Measurements from ENCODE around the gene OXGR1.
A peak's percentile ranks its signal among the peaks of the same experiment; 100 is the strongest.
"Not testable (repeated sequence)": the region's sequence is repeated elsewhere in the genome, so short reads cannot be mapped to it uniquely, and the experiment has no call there.

OXGR1 gene
- total RNA-seq: 0 reads per million in 9 experiments

DNA sequence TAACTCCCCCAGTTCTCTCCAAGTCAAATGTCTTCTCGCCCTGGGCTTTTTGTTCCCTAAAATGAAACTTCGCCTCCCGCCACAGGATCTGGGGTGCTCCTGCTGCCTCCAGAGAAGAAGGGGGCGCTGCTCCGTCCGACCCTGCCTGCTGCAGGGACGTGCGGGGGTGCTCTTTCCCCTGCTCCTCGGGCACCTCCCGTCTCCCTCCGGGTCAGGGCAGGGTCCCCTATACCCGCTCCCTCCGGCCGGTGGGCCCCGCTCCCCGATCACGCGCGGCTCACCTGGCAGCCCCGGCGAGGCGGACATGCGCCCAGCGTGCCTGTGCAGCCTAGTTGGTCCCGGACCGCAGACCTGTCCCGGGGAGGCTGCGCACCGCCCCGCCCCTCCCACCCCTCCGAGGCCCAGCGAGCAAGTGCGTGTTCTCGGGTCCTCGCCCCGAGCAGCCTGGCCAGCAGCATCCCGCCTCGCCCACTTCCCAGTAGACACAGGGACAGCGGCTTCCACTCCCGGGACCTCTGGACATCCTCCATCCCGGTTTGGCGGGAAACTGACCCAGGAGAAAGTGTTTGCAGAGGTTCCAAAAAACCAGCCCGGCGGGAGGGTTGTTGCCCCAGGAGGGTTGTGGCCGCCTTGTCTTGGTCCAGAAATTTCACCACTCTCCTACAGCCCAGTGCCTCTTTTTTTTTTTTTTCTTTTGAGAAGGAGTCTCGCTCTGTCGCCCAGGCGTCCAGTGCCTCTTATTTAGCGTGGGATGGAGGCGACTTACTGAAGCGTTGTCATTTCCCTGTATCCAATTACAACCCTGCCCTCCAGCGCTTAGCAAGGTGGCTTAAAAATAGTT lies at the start of gene OXGR1:
Gene OXGR1, minus strand, starts transcription at position 460 of the 841 bp plus-strand sequence. CDS start 6,717 bp downstream, outside the sequence.
- no peak within 1 kb of the TSS for H3K27ac Mint-ChIP-seq
- H3K27me3 Mint-ChIP-seq: peaks cover 36 to 57% of the 10 kb centered on the region in 2 donors
- no peak for DNase-seq
- H3K36me3 Mint-ChIP-seq (ENCODE audit: insufficient read depth): no peaks in the 10 kb centered on the region
- H3K4me1 Mint-ChIP-seq (ENCODE audit: low read depth in 2 of 2): no peaks in the 10 kb centered on the region
- no peak for ATAC-seq (replicated peaks)
- H3K4me3 Mint-ChIP-seq: peak within 1 kb of the TSS in 1 of 2 donors; percentile 37
- peaks cover 0 to 4% of the 10 kb centered on the region in 2 donors for H3K9me3 Mint-ChIP-seq

DNA sequence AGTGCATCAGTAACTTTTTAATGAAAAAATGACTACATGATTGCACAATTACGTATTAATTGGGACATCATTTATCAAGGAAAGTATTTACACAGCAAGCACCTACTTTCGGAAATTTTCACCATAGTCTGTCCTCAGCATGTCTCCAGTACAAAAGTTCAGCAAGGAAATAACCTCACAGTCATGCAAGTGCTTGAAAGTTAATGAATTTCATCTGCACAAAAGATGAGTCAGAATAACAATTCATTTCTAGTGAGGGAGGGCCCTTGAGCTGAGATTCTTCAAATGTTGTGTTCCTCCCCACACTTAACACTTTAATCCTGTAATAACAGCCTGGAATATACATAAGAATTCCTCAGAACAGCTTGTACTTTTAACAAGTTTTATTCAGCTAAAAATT lies 49.0 kb upstream of the OXGR1 start:
- no peaks in the 10 kb centered on the region for H3K4me1 Mint-ChIP-seq (ENCODE audit: low read depth in 2 of 2)
- peaks cover 8 to 32% of the 10 kb centered on the region in 2 donors for H3K27me3 Mint-ChIP-seq
- no peak for ATAC-seq (replicated peaks)
- DNase-seq: no peak
- H3K4me3 Mint-ChIP-seq: no peak overlapping the region
- no peaks in the 10 kb centered on the region for H3K9me3 Mint-ChIP-seq
- no peaks in the 10 kb centered on the region for H3K36me3 Mint-ChIP-seq (ENCODE audit: insufficient read depth)
- H3K27ac Mint-ChIP-seq: no peak overlapping the region

DNA sequence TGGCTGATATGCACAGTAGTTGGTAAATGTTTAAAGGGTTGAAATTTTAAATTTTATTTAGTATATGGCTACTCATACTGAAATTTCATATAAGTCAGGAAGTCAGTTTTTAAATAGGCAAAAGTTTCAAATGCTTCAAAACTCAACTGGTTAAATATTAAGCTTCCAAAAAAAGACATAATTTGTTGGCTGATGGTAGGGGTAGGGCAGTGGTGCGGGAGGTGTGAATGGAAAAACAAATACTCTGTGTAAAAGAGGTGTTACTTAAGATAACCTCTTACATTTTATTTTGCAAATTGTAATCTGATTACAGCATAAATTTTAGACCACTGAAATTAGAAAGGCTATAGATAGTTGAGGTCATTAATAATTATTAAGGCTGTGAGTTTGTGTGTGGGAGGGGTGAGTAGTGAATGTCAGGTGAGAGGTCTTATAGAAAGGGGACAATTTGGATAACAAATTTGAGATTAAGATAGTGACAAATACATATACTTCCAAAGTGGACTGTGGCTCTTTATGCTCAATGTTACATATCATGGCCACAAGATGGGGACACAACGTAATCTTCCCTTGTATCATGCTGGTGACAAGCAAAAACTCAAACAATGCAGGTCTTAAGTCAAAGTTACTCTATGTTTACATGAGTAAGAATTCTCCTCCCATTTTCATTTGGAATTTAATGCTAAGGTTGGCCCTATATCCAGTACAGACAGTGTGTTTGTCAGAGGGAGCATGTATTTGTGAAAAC lies 36.6 kb upstream of the OXGR1 start:
- H3K27ac Mint-ChIP-seq: no peak overlapping the region
- DNase-seq: no peak
- H3K36me3 Mint-ChIP-seq (ENCODE audit: insufficient read depth): no peaks in the 10 kb centered on the region
- H3K4me1 Mint-ChIP-seq (ENCODE audit: low read depth in 2 of 2): peaks cover 0 to 2% of the 10 kb centered on the region in 2 donors
- peaks cover 0 to 8% of the 10 kb centered on the region in 2 donors for H3K9me3 Mint-ChIP-seq
- no peak for ATAC-seq (replicated peaks)
- peaks cover 28 to 40% of the 10 kb centered on the region in 2 donors for H3K27me3 Mint-ChIP-seq
- no peak overlapping the region for H3K4me3 Mint-ChIP-seq

DNA sequence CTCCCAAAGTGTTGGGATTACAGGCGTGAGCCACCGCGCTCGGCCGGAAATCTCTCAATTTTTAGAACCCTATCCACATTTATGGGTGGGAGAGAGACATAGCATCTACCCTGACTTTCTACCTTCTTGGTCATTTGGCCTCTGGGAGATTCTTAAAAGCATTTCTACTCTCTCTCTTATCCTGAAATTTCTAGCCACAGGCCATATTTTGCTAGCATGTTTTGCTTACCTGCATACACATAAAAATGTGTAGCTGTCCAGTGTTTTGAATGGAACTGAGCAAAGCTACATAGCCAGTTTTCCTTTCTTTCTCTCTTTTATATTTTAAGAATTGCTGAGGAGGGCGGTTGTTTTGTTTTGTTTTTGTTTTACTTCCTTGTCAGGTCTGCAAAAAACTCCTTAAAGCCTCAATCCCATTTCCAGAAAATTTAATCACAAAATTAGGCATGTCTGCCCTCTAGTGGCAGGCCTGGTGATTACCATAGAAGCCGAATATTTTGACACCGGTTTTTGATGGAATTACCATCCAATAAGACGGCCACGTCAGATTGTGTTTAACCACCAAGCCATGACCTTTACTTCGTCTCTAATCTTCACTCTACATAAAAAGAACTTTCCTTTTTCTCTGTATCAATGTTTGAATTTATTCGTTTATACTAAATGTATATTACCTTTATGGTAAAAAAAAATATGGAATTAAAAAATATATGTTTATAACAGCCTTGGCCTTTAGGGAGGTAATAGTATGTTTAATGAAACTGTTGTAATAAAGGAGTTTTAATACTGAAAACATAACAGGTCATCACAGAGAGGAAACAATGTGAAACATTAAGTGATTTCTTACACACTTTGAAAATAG lies 34.4 kb upstream of the OXGR1 start:
- ATAC-seq (replicated peaks): no peak
- no peak overlapping the region for H3K4me3 Mint-ChIP-seq
- H3K27ac Mint-ChIP-seq: no peak overlapping the region
- peaks cover 21 to 34% of the 10 kb centered on the region in 2 donors for H3K27me3 Mint-ChIP-seq
- H3K9me3 Mint-ChIP-seq: peaks cover 0 to 3% of the 10 kb centered on the region in 2 donors
- DNase-seq: peak; percentile 28 to 36 (median 28)
- no peaks in the 10 kb centered on the region for H3K36me3 Mint-ChIP-seq (ENCODE audit: insufficient read depth)
- peaks cover 0 to 2% of the 10 kb centered on the region in 2 donors for H3K4me1 Mint-ChIP-seq (ENCODE audit: low read depth in 2 of 2)

DNA sequence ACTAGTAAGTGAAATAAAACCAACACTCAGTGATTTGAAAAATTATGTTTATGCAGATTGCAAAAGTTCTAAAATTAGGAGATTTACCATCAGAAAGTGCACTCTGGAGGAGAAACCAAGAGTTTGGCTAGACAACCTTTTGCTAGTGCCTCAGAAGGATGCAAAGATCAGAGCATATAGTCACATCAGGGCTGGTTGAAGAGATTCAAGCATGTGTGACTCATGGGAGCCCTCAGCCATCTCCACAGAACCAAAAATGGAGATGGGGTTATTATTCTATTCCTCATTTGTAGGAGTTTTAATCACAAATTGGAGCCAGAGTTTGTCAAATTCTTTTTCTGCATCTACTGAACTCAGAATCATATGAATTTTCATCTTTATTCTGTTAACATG lies 32.9 kb upstream of the OXGR1 start:
- no peak for ATAC-seq (replicated peaks)
- no peaks in the 10 kb centered on the region for H3K36me3 Mint-ChIP-seq (ENCODE audit: insufficient read depth)
- peaks cover 22 to 43% of the 10 kb centered on the region in 2 donors for H3K27me3 Mint-ChIP-seq
- peaks cover 0 to 3% of the 10 kb centered on the region in 2 donors for H3K9me3 Mint-ChIP-seq
- H3K4me1 Mint-ChIP-seq (ENCODE audit: low read depth in 2 of 2): peaks cover 0 to 2% of the 10 kb centered on the region in 2 donors
- no peak overlapping the region for H3K27ac Mint-ChIP-seq
- H3K4me3 Mint-ChIP-seq: no peak overlapping the region
- no peak for DNase-seq

DNA sequence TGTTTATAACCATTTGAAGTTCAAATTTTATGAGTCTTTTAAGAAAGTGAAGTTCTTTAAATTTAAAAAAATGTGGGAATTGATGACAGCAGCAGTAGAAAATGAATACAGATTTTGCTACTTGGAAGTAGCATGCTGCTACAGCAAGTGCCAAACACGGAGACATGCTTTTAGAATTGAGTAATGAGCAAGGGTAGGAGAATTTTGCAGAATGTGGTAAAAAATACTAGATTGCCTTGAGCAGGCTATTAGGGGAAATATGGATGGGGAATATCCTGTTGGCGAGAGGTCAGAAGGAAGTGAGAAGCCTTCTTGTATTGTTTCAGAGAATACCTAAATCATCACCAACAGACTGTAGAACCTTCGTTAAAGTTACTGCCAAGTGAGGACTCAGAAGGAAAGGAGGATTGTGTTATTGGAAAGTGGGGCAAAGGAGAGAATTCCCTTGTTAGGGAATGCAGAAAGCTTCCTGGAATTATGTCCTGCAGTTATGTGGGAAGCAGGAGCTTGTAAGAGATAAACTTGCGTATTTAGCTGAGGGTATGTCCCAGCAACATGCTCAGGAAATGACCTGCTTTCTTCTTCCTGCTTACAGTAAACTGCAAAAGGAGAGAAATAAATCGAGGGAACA lies 32.4 kb upstream of the OXGR1 start:
- no peak overlapping the region for H3K4me3 Mint-ChIP-seq
- peaks cover 23 to 44% of the 10 kb centered on the region in 2 donors for H3K27me3 Mint-ChIP-seq
- no peak overlapping the region for H3K27ac Mint-ChIP-seq
- no peaks in the 10 kb centered on the region for H3K36me3 Mint-ChIP-seq (ENCODE audit: insufficient read depth)
- ATAC-seq (replicated peaks) (no peak), DNase-seq (no peak)
- H3K9me3 Mint-ChIP-seq: peaks cover 0 to 3% of the 10 kb centered on the region in 2 donors
- H3K4me1 Mint-ChIP-seq (ENCODE audit: low read depth in 2 of 2): peaks cover 0 to 2% of the 10 kb centered on the region in 2 donors

DNA sequence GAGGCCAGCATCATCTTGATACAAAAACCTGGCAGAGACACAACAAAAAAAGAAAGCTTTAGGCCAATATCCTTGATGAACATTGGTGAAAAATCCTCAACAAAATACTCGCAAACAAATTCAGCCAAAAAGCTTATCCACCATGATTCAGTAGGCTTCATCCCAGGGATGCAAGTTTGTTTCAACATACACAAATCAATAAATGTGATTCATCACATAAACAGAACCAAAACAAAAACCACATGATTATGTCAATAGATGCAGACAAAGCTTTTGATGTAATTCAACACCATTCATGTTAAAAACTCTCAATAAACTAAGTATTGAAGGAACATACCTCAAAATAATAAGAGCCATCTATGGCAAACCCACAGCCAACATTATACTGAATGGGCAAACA lies 29.5 kb upstream of the OXGR1 start:
- not testable (repeated sequence) for H3K4me1 Mint-ChIP-seq (ENCODE audit: low read depth in 2 of 2); DNase-seq; H3K36me3 Mint-ChIP-seq (ENCODE audit: insufficient read depth)

DNA sequence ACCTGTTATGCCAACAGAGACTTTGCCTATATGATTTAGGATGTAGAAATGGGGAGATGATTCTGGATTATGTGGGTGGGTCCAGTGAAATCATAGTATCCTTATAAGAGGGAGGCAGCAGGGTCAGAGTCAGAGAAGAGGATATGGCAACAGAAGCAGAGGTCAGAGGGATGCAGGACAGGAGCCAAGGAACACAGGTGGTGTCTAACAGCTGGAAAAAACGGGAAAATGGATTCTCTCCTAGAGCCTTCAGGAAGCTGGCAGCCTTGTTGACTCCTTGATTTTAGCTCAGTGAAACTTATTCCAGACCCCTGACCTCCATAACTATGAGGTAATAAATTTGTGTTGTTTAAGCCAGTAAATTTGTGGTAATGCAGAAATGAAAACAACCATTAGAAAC lies 28.8 kb upstream of the OXGR1 start:
- no peak for DNase-seq
- ATAC-seq (replicated peaks): no peak
- H3K9me3 Mint-ChIP-seq: peaks cover 0 to 3% of the 10 kb centered on the region in 2 donors
- H3K4me1 Mint-ChIP-seq (ENCODE audit: low read depth in 2 of 2): no peaks in the 10 kb centered on the region
- peaks cover 40 to 48% of the 10 kb centered on the region in 2 donors for H3K27me3 Mint-ChIP-seq
- H3K27ac Mint-ChIP-seq: no peak overlapping the region
- H3K36me3 Mint-ChIP-seq (ENCODE audit: insufficient read depth): no peaks in the 10 kb centered on the region
- no peak overlapping the region for H3K4me3 Mint-ChIP-seq

More for the DNA sequence above, 29.5 kb upstream of the OXGR1 start:
- ATAC-seq (replicated peaks); H3K27ac Mint-ChIP-seq; H3K9me3 Mint-ChIP-seq; H3K4me3 Mint-ChIP-seq: not testable (repeated sequence)
- peaks cover 38 to 51% of the 10 kb centered on the region in 2 donors for H3K27me3 Mint-ChIP-seq

DNA sequence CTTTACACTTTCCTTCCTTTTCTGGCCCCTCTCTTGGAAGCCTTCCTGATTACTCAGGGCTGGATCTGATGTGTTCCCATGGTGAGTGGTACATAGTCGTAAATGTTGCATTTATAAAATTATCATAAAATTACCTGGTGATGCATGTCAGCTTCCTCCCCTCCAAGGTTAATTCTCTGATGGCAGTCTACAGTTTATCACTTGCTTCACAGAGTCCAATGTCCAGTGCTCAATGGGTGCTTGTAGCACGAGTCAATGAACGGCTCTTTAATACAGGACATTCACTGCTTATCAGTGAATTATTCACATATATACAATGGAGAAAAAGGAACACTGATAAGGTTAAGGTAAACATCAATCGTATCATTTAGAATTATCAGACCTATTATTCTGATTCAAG lies 27.0 kb upstream of the OXGR1 start:
- no peak overlapping the region for H3K27ac Mint-ChIP-seq
- H3K4me3 Mint-ChIP-seq: no peak overlapping the region
- peaks cover 44 to 52% of the 10 kb centered on the region in 2 donors for H3K27me3 Mint-ChIP-seq
- no peaks in the 10 kb centered on the region for H3K36me3 Mint-ChIP-seq (ENCODE audit: insufficient read depth)
- DNase-seq (no peak), ATAC-seq (replicated peaks) (no peak)
- H3K9me3 Mint-ChIP-seq: peaks cover 0 to 3% of the 10 kb centered on the region in 2 donors
- H3K4me1 Mint-ChIP-seq (ENCODE audit: low read depth in 2 of 2): no peaks in the 10 kb centered on the region

DNA sequence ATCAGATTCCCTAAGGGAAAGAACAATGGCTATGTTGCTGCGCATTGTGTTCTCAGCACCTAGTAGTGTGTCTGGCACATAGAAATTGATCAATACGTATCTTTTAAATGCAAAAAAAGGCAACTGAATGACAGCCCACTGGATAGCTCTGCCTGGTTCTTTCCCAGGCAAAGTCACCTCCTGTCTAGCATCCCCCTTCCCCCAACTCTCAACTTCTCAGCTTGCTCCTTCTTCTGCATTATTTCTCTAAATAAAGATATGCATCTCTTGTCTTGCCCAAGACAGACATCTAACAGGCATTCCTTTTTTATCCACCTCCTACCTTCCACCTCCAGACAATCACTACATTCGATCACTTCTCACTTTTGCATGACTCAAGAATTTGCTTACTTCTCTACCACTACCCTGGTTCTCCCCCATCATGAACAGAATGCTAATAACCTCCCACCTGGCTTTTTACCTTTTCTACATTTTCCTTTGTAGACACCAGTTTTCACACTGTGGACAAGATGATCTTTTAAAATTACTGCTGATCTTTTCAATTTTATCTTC lies 26.5 kb upstream of the OXGR1 start:
- peaks cover 46 to 52% of the 10 kb centered on the region in 2 donors for H3K27me3 Mint-ChIP-seq
- DNase-seq: no peak
- no peak overlapping the region for H3K27ac Mint-ChIP-seq
- H3K9me3 Mint-ChIP-seq: peaks cover 0 to 3% of the 10 kb centered on the region in 2 donors
- H3K36me3 Mint-ChIP-seq (ENCODE audit: insufficient read depth): no peaks in the 10 kb centered on the region
- H3K4me3 Mint-ChIP-seq: no peak overlapping the region
- peaks cover 0 to under 1% of the 10 kb centered on the region in 2 donors for H3K4me1 Mint-ChIP-seq (ENCODE audit: low read depth in 2 of 2)
- no peak for ATAC-seq (replicated peaks)

DNA sequence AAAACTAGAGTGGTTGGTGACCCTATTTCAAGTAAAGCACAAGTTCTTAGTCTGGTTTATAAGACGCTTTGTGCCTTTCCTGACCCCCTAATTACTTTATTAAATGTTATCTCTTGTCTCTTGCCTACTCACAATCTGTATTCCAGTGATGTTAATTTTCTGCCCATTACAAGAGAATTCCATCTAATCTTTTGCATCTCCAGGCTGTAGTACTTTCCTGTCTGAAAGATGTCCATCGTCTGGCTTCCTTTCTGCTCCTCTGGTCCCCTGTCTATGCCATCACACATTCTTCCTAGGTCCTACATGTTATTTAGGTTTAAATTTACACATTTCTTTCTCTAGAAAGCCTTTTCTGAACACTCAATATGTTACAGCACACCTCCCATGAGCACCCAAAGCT lies 25.9 kb upstream of the OXGR1 start:
- DNase-seq (no peak), ATAC-seq (replicated peaks) (no peak)
- Mint-ChIP-seq H3K36me3 (ENCODE audit: insufficient read depth) (no peaks in the 10 kb centered on the region), H3K4me1 (ENCODE audit: low read depth in 2 of 2) (peaks cover 3 to 4% of the 10 kb centered on the region in 2 donors), H3K27me3 (peaks cover 52% of the 10 kb centered on the region in 2 donors), H3K27ac (no peak overlapping the region), H3K4me3 (no peak overlapping the region), H3K9me3 (peaks cover 0 to 2% of the 10 kb centered on the region in 2 donors)

DNA sequence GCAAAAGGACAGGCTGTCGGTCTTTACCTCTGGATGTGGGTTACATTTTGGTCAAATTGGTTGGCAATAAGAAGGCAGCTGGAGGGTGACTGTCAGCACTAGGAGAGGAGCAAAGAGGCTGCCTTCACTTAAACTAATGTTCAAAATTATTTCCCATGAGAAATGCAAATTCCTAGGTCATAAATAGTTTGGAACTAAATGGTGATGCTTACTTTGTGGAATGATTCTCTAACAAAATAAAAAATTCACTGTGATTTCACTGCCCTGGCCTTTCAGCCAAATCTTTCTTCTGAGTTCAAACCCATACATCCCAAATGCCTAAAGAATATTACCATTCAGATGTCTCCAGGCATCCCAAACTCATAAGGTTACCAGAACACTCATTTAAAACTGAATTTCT lies 25.0 kb upstream of the OXGR1 start:
- DNase-seq: no peak
- peaks cover 52 to 54% of the 10 kb centered on the region in 2 donors for H3K27me3 Mint-ChIP-seq
- no peak overlapping the region for H3K27ac Mint-ChIP-seq
- peaks cover 3 to 4% of the 10 kb centered on the region in 2 donors for H3K4me1 Mint-ChIP-seq (ENCODE audit: low read depth in 2 of 2)
- no peaks in the 10 kb centered on the region for H3K36me3 Mint-ChIP-seq (ENCODE audit: insufficient read depth)
- no peaks in the 10 kb centered on the region for H3K9me3 Mint-ChIP-seq
- no peak overlapping the region for H3K4me3 Mint-ChIP-seq
- ATAC-seq (replicated peaks): no peak

Measured in effector memory CD8-positive, alpha-beta T cell (primary cell).